Measurements from ENCODE around the gene PAXX. TPM values are rescaled to one million over a fixed set of nuclear protein-coding genes. Genes with fewer than 3 reads are reported as not detected.

The PAXX gene
- total RNA-seq, 1 donor: 16.6 TPM

- no peaks in the 10 kb centered on the region for H3K9me3 ChIP-seq (ENCODE audit: low read depth, low read length)
- no peaks in the 10 kb centered on the region for H3K27me3 ChIP-seq (ENCODE audit: insufficient read depth, low read length)
- H3K27ac ChIP-seq (ENCODE audit: low read depth, low read length): no peak overlapping the region
- H2AFZ ChIP-seq (ENCODE audit: low read length): no peak overlapping the region
- H3K79me2 ChIP-seq (ENCODE audit: insufficient read depth, low read length): no peaks in the 10 kb centered on the region
- no peak overlapping the region for H3K4me3 ChIP-seq (ENCODE audit: insufficient read depth, low read length)
- no peak for DNase-seq (ENCODE audit: insufficient read length, low spot score, missing footprints)
- no peak overlapping the region for H3K4me2 ChIP-seq (ENCODE audit: insufficient read depth, low read length)
- no peaks in the 10 kb centered on the region for H4K20me1 ChIP-seq (ENCODE audit: insufficient read depth, low read length)
- TF ChIP-seq, protein P1, sequence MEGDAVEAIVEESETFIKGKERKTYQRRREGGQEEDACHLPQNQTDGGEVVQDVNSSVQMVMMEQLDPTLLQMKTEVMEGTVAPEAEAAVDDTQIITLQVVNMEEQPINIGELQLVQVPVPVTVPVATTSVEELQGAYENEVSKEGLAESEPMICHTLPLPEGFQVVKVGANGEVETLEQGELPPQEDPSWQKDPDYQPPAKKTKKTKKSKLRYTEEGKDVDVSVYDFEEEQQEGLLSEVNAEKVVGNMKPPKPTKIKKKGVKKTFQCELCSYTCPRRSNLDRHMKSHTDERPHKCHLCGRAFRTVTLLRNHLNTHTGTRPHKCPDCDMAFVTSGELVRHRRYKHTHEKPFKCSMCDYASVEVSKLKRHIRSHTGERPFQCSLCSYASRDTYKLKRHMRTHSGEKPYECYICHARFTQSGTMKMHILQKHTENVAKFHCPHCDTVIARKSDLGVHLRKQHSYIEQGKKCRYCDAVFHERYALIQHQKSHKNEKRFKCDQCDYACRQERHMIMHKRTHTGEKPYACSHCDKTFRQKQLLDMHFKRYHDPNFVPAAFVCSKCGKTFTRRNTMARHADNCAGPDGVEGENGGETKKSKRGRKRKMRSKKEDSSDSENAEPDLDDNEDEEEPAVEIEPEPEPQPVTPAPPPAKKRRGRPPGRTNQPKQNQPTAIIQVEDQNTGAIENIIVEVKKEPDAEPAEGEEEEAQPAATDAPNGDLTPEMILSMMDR (IDR thresholded peaks at IDR 0.05; ENCODE audit: extremely low read depth, low read depth, low read length): no peak
- H3K36me3 ChIP-seq (ENCODE audit: insufficient read depth, low read length): no peaks in the 10 kb centered on the region
- peaks cover 5% of the 10 kb centered on the region for H3K4me1 ChIP-seq (ENCODE audit: insufficient read depth, low read length)
These were observed 17.2 kb upstream of the PAXX start for GRCh38 chr9:136974817-136975535.

- Histone ChIP-seq H2AFZ (ENCODE audit: low read length) (no peak overlapping the region), H3K27ac (ENCODE audit: low read depth, low read length) (no peak overlapping the region), H3K4me1 (ENCODE audit: insufficient read depth, low read length) (peaks cover 5% of the 10 kb centered on the region), H3K79me2 (ENCODE audit: insufficient read depth, low read length) (no peaks in the 10 kb centered on the region), H3K27me3 (ENCODE audit: insufficient read depth, low read length) (no peaks in the 10 kb centered on the region), H3K4me3 (ENCODE audit: insufficient read depth, low read length) (no peak overlapping the region), H3K4me2 (ENCODE audit: insufficient read depth, low read length) (no peak overlapping the region), H3K36me3 (ENCODE audit: insufficient read depth, low read length) (no peaks in the 10 kb centered on the region), H3K9me3 (ENCODE audit: low read depth, low read length) (no peaks in the 10 kb centered on the region), H4K20me1 (ENCODE audit: insufficient read depth, low read length) (no peaks in the 10 kb centered on the region)
- peak; percentile 97 for DNase-seq (ENCODE audit: insufficient read length, low spot score, missing footprints)
- TF ChIP-seq, protein P1 (IDR thresholded peaks at IDR 0.05; ENCODE audit: extremely low read depth, low read depth, low read length): peak; percentile 30
These were observed 16.6 kb upstream of the PAXX start for GRCh38 chr9:136975644-136976043.

DNA sequence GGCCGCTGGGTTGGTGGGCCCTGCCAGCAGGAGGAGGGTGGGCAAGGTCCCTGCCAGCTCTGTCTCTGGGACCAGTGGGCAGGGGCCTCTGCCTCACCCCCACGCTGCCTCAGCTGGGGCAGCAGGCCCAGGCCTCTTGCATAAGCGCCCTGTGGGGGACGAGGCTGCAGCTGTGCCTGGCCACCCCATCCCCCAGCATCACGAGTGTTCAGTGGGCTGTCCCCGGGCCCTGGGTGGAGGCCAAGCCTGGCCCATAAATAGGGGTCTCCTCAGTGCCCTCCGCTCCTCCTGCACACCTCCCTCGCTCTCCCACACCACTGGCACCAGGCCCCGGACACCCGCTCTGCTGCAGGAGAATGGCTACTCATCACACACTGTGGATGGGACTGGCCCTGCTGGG lies 15.0 kb upstream of the PAXX start, which contains the start of gene PTGDS:
PTGDS (plus strand) TSS at position 282 of the 400 bp plus-strand sequence; CDS start at position 357, 75 bp downstream.
- peak within 1 kb of the TSS; percentile 76 for H3K4me2 ChIP-seq (ENCODE audit: insufficient read depth, low read length)
- H3K36me3 ChIP-seq (ENCODE audit: insufficient read depth, low read length): no peaks in the 10 kb centered on the region
- H3K4me1 ChIP-seq (ENCODE audit: insufficient read depth, low read length): peaks cover 5% of the 10 kb centered on the region
- H3K27ac ChIP-seq (ENCODE audit: low read depth, low read length): no peak within 1 kb of the TSS
- H3K9me3 ChIP-seq (ENCODE audit: low read depth, low read length): no peaks in the 10 kb centered on the region
- no peak for DNase-seq (ENCODE audit: insufficient read length, low spot score, missing footprints)
- peak within 1 kb of the TSS; percentile 74 for H2AFZ ChIP-seq (ENCODE audit: low read length)
- no peaks in the 10 kb centered on the region for H4K20me1 ChIP-seq (ENCODE audit: insufficient read depth, low read length)
- no peaks in the 10 kb centered on the region for H3K79me2 ChIP-seq (ENCODE audit: insufficient read depth, low read length)
- TF ChIP-seq, protein P1 (IDR thresholded peaks at IDR 0.05; ENCODE audit: extremely low read depth, low read depth, low read length): no peak
- peak within 1 kb of the TSS; percentile 68 for H3K4me3 ChIP-seq (ENCODE audit: insufficient read depth, low read length)
- H3K27me3 ChIP-seq (ENCODE audit: insufficient read depth, low read length): no peaks in the 10 kb centered on the region

- H4K20me1 ChIP-seq (ENCODE audit: insufficient read depth, low read length): no peaks in the 10 kb centered on the region
- H2AFZ ChIP-seq (ENCODE audit: low read length): peak overlapping the region; percentile 74
- H3K27ac ChIP-seq (ENCODE audit: low read depth, low read length): no peak overlapping the region
- H3K4me1 ChIP-seq (ENCODE audit: insufficient read depth, low read length): peaks cover 5% of the 10 kb centered on the region
- H3K36me3 ChIP-seq (ENCODE audit: insufficient read depth, low read length): no peaks in the 10 kb centered on the region
- no peaks in the 10 kb centered on the region for H3K27me3 ChIP-seq (ENCODE audit: insufficient read depth, low read length)
- TF ChIP-seq, protein P1 (IDR thresholded peaks at IDR 0.05; ENCODE audit: extremely low read depth, low read depth, low read length): no peak
- peak overlapping the region; percentile 68 for H3K4me3 ChIP-seq (ENCODE audit: insufficient read depth, low read length)
- peak overlapping the region; percentile 76 for H3K4me2 ChIP-seq (ENCODE audit: insufficient read depth, low read length)
- no peaks in the 10 kb centered on the region for H3K9me3 ChIP-seq (ENCODE audit: low read depth, low read length)
- DNase-seq (ENCODE audit: insufficient read length, low spot score, missing footprints): no peak
- H3K79me2 ChIP-seq (ENCODE audit: insufficient read depth, low read length): no peaks in the 10 kb centered on the region
These were observed 14.6 kb upstream of the PAXX start for GRCh38 chr9:136977649-136978072.

Measured in osteoblast (primary cell).